A549 (cell line): ENCODE measurements around the gene LTA4H. TPM values are rescaled to one million over a fixed set of nuclear protein-coding genes. Genes with fewer than 3 reads are reported as not detected.

Experiments used
- ATAC-seq, 2 experiments: fragments of 200-7000 bp in 1 of 2; fragments of >200 bp in 1 of 2; cut with Nextera tagmentation in 1 of 2; cut with Tn5 transposase in 1 of 2; 3 replicates each; pipeline versions ENCODE4 v1.8.0 to v1.9.1; 2018 to 2020; ENCODE audit warnings: mild to moderate bottlenecking in 1 of 2, moderate library complexity in 1 of 2
- CTCF ChIA-PET: fragments of 300-600 bp; sonication (Branson Sonifier 250); formaldehyde crosslinking; extraction: SDS; loops from one replicate; lab custom pipeline; 2021; ENCODE audit warnings: antibody characterized with exemption, inconsistent platforms; lab: Yijun Ruan, JAX
- POLR2A ChIA-PET: fragments of 350-600 bp; formaldehyde crosslinking; extraction: SDS; loops from one replicate; lab custom pipeline; 2021; ENCODE audit warnings: antibody characterized with exemption, inconsistent platforms; lab: Yijun Ruan, JAX
- DNase-seq, 2 experiments: peaks; one replicate each; pipeline versions ENCODE4 v3.0.0 to v3.0.0-alpha.2; 2011 to 2016; ENCODE audit warnings: low read depth in 1 of 2, low spot score in 1 of 2
- FAIRE-seq: peaks from 2 replicates; lab custom pipeline; 2011; peaks lifted over from hg19 to GRCh38; lab: Jason Lieb, UNC
- H3K27ac ChIP-seq, 2 experiments: fragments of >200 bp; sonication (Bioruptor Twin); formaldehyde crosslinking; 3 replicates each; pipeline ENCODE4 v1.5.1; 2016 to 2017
- H3K4me1 ChIP-seq: fragments of >200 bp; sonication (Bioruptor Twin); formaldehyde crosslinking; 3 replicates; pipeline ENCODE4 v1.6.1; 2016
- H3K4me2 ChIP-seq: fragments of >200 bp; sonication (Bioruptor Twin); formaldehyde crosslinking; 3 replicates; pipeline ENCODE4 v1.6.1; 2016
- H3K4me3 ChIP-seq: fragments of >200 bp; sonication (Bioruptor Twin); formaldehyde crosslinking; 3 replicates; pipeline ENCODE4 v1.5.1; 2016
- H3K9me3 ChIP-seq: fragments of >200 bp; sonication (Bioruptor Twin); formaldehyde crosslinking; 3 replicates; pipeline ENCODE4 v1.6.1; 2016
- BHLHE40 ChIP-seq: IDR thresholded peaks from 2 replicates; pipeline ENCODE4 v1.6.1; 2012; ENCODE audit warnings: low read depth, low read length, inconsistent platforms
- CBX2 ChIP-seq: fragments of 200-600 bp; sonication (generic); IDR thresholded peaks from 2 replicates; pipeline ENCODE4 v1.6.1; 2016; ENCODE audit warnings: low read depth, mild to moderate bottlenecking, borderline replicate concordance
- CBX8 ChIP-seq: fragments of 200-600 bp; sonication (generic); IDR thresholded peaks from 2 replicates; pipeline ENCODE4 v1.6.1; 2016
- CHD2 ChIP-seq: fragments of 150-350 bp; IDR thresholded peaks from 2 replicates; pipeline ENCODE4 v1.6.1; 2014; ENCODE audit warnings: low read length; ENCODE audit not compliant: partially characterized antibody
- CHD4 ChIP-seq: fragments of 200-600 bp; sonication (generic); IDR thresholded peaks from 2 replicates; pipeline ENCODE4 v1.6.1; 2016; ENCODE audit warnings: antibody characterized with exemption, mild to moderate bottlenecking, borderline replicate concordance
- EHF ChIP-seq: fragments of 250-450 bp; sonication (Bioruptor Pico); IDR thresholded peaks from 2 replicates; pipeline ENCODE4 v1.5.0; 2020; ENCODE audit warnings: mild to moderate bottlenecking
- EP300 ChIP-seq, 2 experiments: fragments of >200 bp; sonication (Bioruptor Twin); formaldehyde crosslinking; IDR thresholded peaks; 2 replicates in 1 of 2; 3 replicates in 1 of 2; pipeline ENCODE4 v1.6.1; 2016 to 2017
- FOSB ChIP-seq: fragments of 250-450 bp; sonication (Bioruptor Pico); IDR thresholded peaks from 2 replicates; pipeline ENCODE4 v1.5.0; 2020; ENCODE audit warnings: mild to moderate bottlenecking, moderate library complexity
- FOSL2 ChIP-seq, 2 experiments: fragments of 450-650 bp in 1 of 2; fragments of >200 bp in 1 of 2; sonication (Bioruptor Twin) in 1 of 2; formaldehyde crosslinking; IDR thresholded peaks; 2 replicates each; pipeline versions ENCODE4 v1.5.0 to v1.6.1; 2016 to 2020; ENCODE audit warnings: mild to moderate bottlenecking in 1 of 2, moderate library complexity in 1 of 2
- FOXS1 ChIP-seq: fragments of 250-450 bp; sonication (Bioruptor Pico); IDR thresholded peaks from 2 replicates; pipeline ENCODE4 v1.5.0; 2020; ENCODE audit warnings: mild to moderate bottlenecking, moderate library complexity
- HDAC2 ChIP-seq: fragments of 200-600 bp; sonication (generic); IDR thresholded peaks from 2 replicates; pipeline ENCODE4 v1.6.1; 2016
- HEYL ChIP-seq: fragments of 250-450 bp; sonication (Bioruptor Pico); IDR thresholded peaks from 2 replicates; pipeline ENCODE4 v1.8.0; 2021; ENCODE audit warnings: mild to moderate bottlenecking, moderate library complexity
- JUNB ChIP-seq: fragments of >200 bp; sonication (Bioruptor Twin); formaldehyde crosslinking; IDR thresholded peaks from 2 replicates; pipeline ENCODE4 v1.6.1; 2016
- MAFK ChIP-seq: fragments of 450-650 bp; IDR thresholded peaks from 2 replicates; pipeline ENCODE4 v1.6.1; 2014; ENCODE audit not compliant: partially characterized antibody
- MYC ChIP-seq: IDR thresholded peaks from 2 replicates; pipeline ENCODE4 v1.6.1; 2012; ENCODE audit warnings: mild to moderate bottlenecking, inconsistent platforms, low read length, improper control_type of control experiment, borderline replicate concordance
- NR3C1 ChIP-seq: fragments of >200 bp; sonication (Bioruptor Twin); formaldehyde crosslinking; IDR thresholded peaks from 3 replicates; pipeline ENCODE4 v1.6.1; 2017
- PHF8 ChIP-seq: fragments of 200-600 bp; sonication (generic); IDR thresholded peaks from 2 replicates; pipeline ENCODE4 v1.6.1; 2016; ENCODE audit warnings: low read depth, mild to moderate bottlenecking, antibody characterized with exemption, moderate library complexity, borderline replicate concordance
- POLR2A ChIP-seq: IDR thresholded peaks from 2 replicates; pipeline ENCODE4 v1.6.1; 2012; ENCODE audit warnings: mild to moderate bottlenecking, low read length
- POLR2AphosphoS2 ChIP-seq: conservative IDR thresholded peaks from 2 replicates; pipeline ENCODE4 v1.6.1; 2012; ENCODE audit warnings: low read length, improper control_type of control experiment, inconsistent platforms
- RAD21 ChIP-seq, 2 experiments: fragments of >200 bp in 1 of 2; sonication (Bioruptor Twin) in 1 of 2; formaldehyde crosslinking in 1 of 2; IDR thresholded peaks in 1 of 2; conservative IDR thresholded peaks in 1 of 2; 2 replicates in 1 of 2; 3 replicates in 1 of 2; pipeline ENCODE4 v1.6.1; 2012 to 2018; ENCODE audit warnings: inconsistent platforms in 1 of 2
- RARB ChIP-seq: fragments of 250-450 bp; sonication (Bioruptor Pico); IDR thresholded peaks from 2 replicates; pipeline ENCODE4 v1.8.0; 2021; ENCODE audit warnings: mild to moderate bottlenecking, moderate library complexity
- RNF2 ChIP-seq: fragments of 200-600 bp; sonication (generic); IDR thresholded peaks from 2 replicates; pipeline ENCODE4 v1.6.1; 2016; ENCODE audit warnings: low read depth, mild to moderate bottlenecking, antibody characterized with exemption, moderate library complexity, borderline replicate concordance
- ZFP36 ChIP-seq: fragments of 450-650 bp; IDR thresholded peaks from 2 replicates; pipeline ENCODE4 v1.6.1; 2014; ENCODE audit warnings: borderline replicate concordance; ENCODE audit not compliant: partially characterized antibody
- WGBS: methylation state at CpG from one replicate; pipeline ENCODE4 v1.1.6; 2017; ENCODE audit errors: missing lambda C conversion rate; 5-methylcytosine and 5-hydroxymethylcytosine counted together
- polyA plus RNA-seq, 4 experiments: library from polyadenylated mRNA; depleted of rRNA in 3 of 4; stranded (reverse); fragments of >200 nt; fragmentation: RNase III in 1 of 4; extraction: RNeasy Plus Mini Kit Qiagen cat#74134 plus additional on column Dnase treatment in 1 of 4; gene quantifications; 2 replicates in 3 of 4; 3 replicates in 1 of 4; pipeline ENCODE4 v1.2.3, GENCODE V29; 2011 to 2017
- TF ChIP-seq, protein P1 (sequence below): IDR thresholded peaks from 2 replicates; pipeline ENCODE4 v1.6.1; 2012
- TF ChIP-seq, protein P2 (sequence below): fragments of >200 bp; sonication (Bioruptor Twin); formaldehyde crosslinking; IDR thresholded peaks from 3 replicates; pipeline ENCODE4 v1.6.1; 2016
- TF ChIP-seq, protein P3 (sequence below): fragments of >200 bp; sonication (Bioruptor Twin); formaldehyde crosslinking; IDR thresholded peaks from 2 replicates; pipeline ENCODE4 v1.6.1; 2016

Gene LTA4H
- polyA plus RNA-seq, 2 of the 4 experiments (the other 2 are of a cell fraction), result 126 to 174 TPM

GRCh38 chr12:96007729-96008128, 27.7 kb downstream of the LTA4H start (continued):
- TF ChIP-seq PHF8, result no peak

- no peak for FAIRE-seq
- no peaks in the 10 kb centered on the region for H3K9me3 ChIP-seq
- no peak for TF ChIP-seq JUNB
- no peak for TF ChIP-seq MYC
- TF ChIP-seq, protein P1, sequence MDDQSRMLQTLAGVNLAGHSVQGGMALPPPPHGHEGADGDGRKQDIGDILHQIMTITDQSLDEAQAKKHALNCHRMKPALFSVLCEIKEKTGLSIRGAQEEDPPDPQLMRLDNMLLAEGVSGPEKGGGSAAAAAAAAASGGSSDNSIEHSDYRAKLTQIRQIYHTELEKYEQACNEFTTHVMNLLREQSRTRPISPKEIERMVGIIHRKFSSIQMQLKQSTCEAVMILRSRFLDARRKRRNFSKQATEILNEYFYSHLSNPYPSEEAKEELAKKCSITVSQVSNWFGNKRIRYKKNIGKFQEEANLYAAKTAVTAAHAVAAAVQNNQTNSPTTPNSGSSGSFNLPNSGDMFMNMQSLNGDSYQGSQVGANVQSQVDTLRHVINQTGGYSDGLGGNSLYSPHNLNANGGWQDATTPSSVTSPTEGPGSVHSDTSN, result no peak
- TF ChIP-seq, protein P2, sequence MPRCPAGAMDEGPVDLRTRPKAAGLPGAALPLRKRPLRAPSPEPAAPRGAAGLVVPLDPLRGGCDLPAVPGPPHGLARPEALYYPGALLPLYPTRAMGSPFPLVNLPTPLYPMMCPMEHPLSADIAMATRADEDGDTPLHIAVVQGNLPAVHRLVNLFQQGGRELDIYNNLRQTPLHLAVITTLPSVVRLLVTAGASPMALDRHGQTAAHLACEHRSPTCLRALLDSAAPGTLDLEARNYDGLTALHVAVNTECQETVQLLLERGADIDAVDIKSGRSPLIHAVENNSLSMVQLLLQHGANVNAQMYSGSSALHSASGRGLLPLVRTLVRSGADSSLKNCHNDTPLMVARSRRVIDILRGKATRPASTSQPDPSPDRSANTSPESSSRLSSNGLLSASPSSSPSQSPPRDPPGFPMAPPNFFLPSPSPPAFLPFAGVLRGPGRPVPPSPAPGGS, result no peak
- no peak for TF ChIP-seq HDAC2
- TF ChIP-seq, protein P3, sequence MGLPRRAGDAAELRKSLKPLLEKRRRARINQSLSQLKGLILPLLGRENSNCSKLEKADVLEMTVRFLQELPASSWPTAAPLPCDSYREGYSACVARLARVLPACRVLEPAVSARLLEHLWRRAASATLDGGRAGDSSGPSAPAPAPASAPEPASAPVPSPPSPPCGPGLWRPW, result no peak
- no peak for TF ChIP-seq CBX8
- no peak for TF ChIP-seq ZFP36
- no peak for TF ChIP-seq FOSB (CRISPR knock-in tag)
- no peak for TF ChIP-seq NR3C1
- TF ChIP-seq, all 56 proteins: peak for 0
- H3K4me3 ChIP-seq, result no peak overlapping the region
- WGBS, result 90% methylated on average over 1 of the region's 1 CpG
- ATAC-seq, result no peak
- no peak overlapping the region for H3K4me2 ChIP-seq
- DNase-seq, result no peak
- no peaks in the 10 kb centered on the region for H3K4me1 ChIP-seq
- ChIA-PET CTCF (interaction anchor here (1.1 to 1.4 kb wide), 3 partner anchors 10 to 19 kb away, joined by 3 read pairs; no protein-coding TSS in a partner anchor), POLR2A (no interaction called here)
- H3K27ac ChIP-seq, result no peak overlapping the region
Measured at GRCh38 chr12:96006727-96007126, 28.7 kb downstream of the LTA4H start.

- Histone ChIP-seq H3K4me2 (no peak overlapping the region), H3K4me1 (peaks cover 21% of the 10 kb centered on the region; the same call in 2 of the 3 replicates), H3K27ac (no peak overlapping the region), H3K9me3 (no peaks in the 10 kb centered on the region), H3K4me3 (no peak overlapping the region)
- WGBS, result 93% methylated on average over 5 of the region's 5 CpGs
- ATAC-seq (no peak), DNase-seq (no peak), FAIRE-seq (no peak)
- CTCF ChIA-PET, result interaction anchor here (0.7 to 6.5 kb wide), 5 partner anchors 13 to 215 kb away, joined by 3 to 44 read pairs (median 6); no protein-coding TSS in a partner anchor
- TF ChIP-seq EP300 (IDR thresholded peaks at IDR 0.05), result no peak
- TF ChIP-seq MAFK, result no peak
- TF ChIP-seq RNF2, result no peak
- no peak for TF ChIP-seq POLR2AphosphoS2
- no peak for TF ChIP-seq HDAC2
- TF ChIP-seq FOSL2 (IDR thresholded peaks at IDR 0.05), result no peak
- no peak for TF ChIP-seq FOSL2 (CRISPR knock-in tag; IDR thresholded peaks at IDR 0.05)
- no peak for TF ChIP-seq RAD21 (conservative IDR thresholded peaks at IDR 0.05 in 1 of 2, IDR thresholded peaks at IDR 0.05 in 1 of 2)
- TF ChIP-seq CHD4, result no peak
- no peak for TF ChIP-seq HEYL (CRISPR knock-in tag)
- no peak for TF ChIP-seq PHF8
- TF ChIP-seq CHD2, result no peak
- no peak for TF ChIP-seq BHLHE40
- TF ChIP-seq NR3C1, result no peak
- TF ChIP-seq RARB (CRISPR knock-in tag), result no peak
- no peak for TF ChIP-seq EHF
- no peak for TF ChIP-seq CBX2
- no peak for TF ChIP-seq POLR2A
- TF ChIP-seq CBX8, result no peak
- no peak for TF ChIP-seq FOXS1 (CRISPR knock-in tag)
- POLR2A ChIA-PET, result no interaction called here
Measured at GRCh38 chr12:96000858-96001257, 34.5 kb downstream of the LTA4H start.
